ENCODE results near the gene UCK2. TPM values are rescaled to one million over a fixed set of nuclear protein-coding genes. Genes with fewer than 3 reads are reported as not detected.
"Not testable (repeated sequence)": the region's sequence is repeated elsewhere in the genome, so short reads cannot be mapped to it uniquely, and the experiment has no call there.

Gene UCK2
- total and polyA plus RNA-seq, 4 donors = 9.6 to 22.0 (median 14.1) TPM

GRCh38 chr1:165793951-165794350, 33.5 kb upstream of the UCK2 start:
- peaks cover 0 to 2% (median 0%) of the 10 kb centered on the region in 3 donors for H3K27me3 ChIP-seq (ENCODE audit: control insufficient read depth in 3 of 3, insufficient read depth in 3 of 3, low read length in 2 of 3)
- no peak for ATAC-seq (ENCODE audit: insufficient read depth, low FRiP score)
- no peak for TF ChIP-seq CTCF (IDR thresholded peaks at IDR 0.05; ENCODE audit: control extremely low read depth, extremely low read depth)
- no peak overlapping the region for H3K9ac ChIP-seq (ENCODE audit: insufficient read depth in 1 of 2, low read length in 2 of 2)
- no peak overlapping the region for H3K4me3 ChIP-seq
- no peaks in the 10 kb centered on the region for H3K9me3 ChIP-seq (ENCODE audit: control insufficient read depth in 4 of 4, insufficient read depth in 3 of 4, low read length in 3 of 4)
- no peak overlapping the region for H3K27ac ChIP-seq (ENCODE audit: low read depth in 1 of 2, low read length in 1 of 2)
- whole genome bisulfite sequencing, 2 donors = 59 to 77% methylated on average over 2 of the region's 2 CpGs
- H3K4me1 ChIP-seq (ENCODE audit: control insufficient read depth in 5 of 5, insufficient read depth in 5 of 5, low read length in 5 of 5) = no peaks in the 10 kb centered on the region
- H3K36me3 ChIP-seq (ENCODE audit: control insufficient read depth in 4 of 4, insufficient read depth in 4 of 4, low read length in 4 of 4) = no peaks in the 10 kb centered on the region
- no peak for DNase-seq

- Histone ChIP-seq H3K4me3 (no peak overlapping the region), H3K4me1 (ENCODE audit: control insufficient read depth in 5 of 5, insufficient read depth in 5 of 5, low read length in 5 of 5) (no peaks in the 10 kb centered on the region), H3K27me3 (ENCODE audit: control insufficient read depth in 3 of 3, insufficient read depth in 3 of 3, low read length in 2 of 3) (peaks cover 0 to 2% (median 0%) of the 10 kb centered on the region in 3 donors), H3K27ac (ENCODE audit: low read depth in 1 of 2, low read length in 1 of 2) (no peak overlapping the region), H3K9ac (ENCODE audit: insufficient read depth in 1 of 2, low read length in 2 of 2) (no peak overlapping the region), H3K9me3 (ENCODE audit: control insufficient read depth in 4 of 4, insufficient read depth in 3 of 4, low read length in 3 of 4) (peaks cover 0 to 4% (median 2%) of the 10 kb centered on the region in 4 donors), H3K36me3 (ENCODE audit: control insufficient read depth in 4 of 4, insufficient read depth in 4 of 4, low read length in 4 of 4) (no peaks in the 10 kb centered on the region)
- 83% methylated on average over 2 of the region's 2 CpGs for WGBS, 2 donors
- DNase-seq = no peak
- ATAC-seq (ENCODE audit: insufficient read depth, low FRiP score) = no peak
- no peak for TF ChIP-seq CTCF (IDR thresholded peaks at IDR 0.05; ENCODE audit: control extremely low read depth, extremely low read depth)
These were observed 31.5 kb upstream of the UCK2 start for GRCh38 chr1:165795894-165796293.

- Histone ChIP-seq H3K4me3 (no peak overlapping the region), H3K27me3 (ENCODE audit: control insufficient read depth in 3 of 3, insufficient read depth in 3 of 3, low read length in 2 of 3) (no peaks in the 10 kb centered on the region), H3K4me1 (ENCODE audit: control insufficient read depth in 5 of 5, insufficient read depth in 5 of 5, low read length in 5 of 5) (no peaks in the 10 kb centered on the region), H3K9ac (ENCODE audit: insufficient read depth in 1 of 2, low read length in 2 of 2) (no peak overlapping the region), H3K36me3 (ENCODE audit: control insufficient read depth in 4 of 4, insufficient read depth in 4 of 4, low read length in 4 of 4) (no peaks in the 10 kb centered on the region), H3K9me3 (ENCODE audit: control insufficient read depth in 4 of 4, insufficient read depth in 3 of 4, low read length in 3 of 4) (peaks cover 0 to 6% (median 2%) of the 10 kb centered on the region in 4 donors), H3K27ac (ENCODE audit: low read depth in 1 of 2, low read length in 1 of 2) (no peak overlapping the region)
- ATAC-seq (ENCODE audit: insufficient read depth, low FRiP score) (no peak), DNase-seq (no peak)
- TF ChIP-seq CTCF (IDR thresholded peaks at IDR 0.05; ENCODE audit: control extremely low read depth, extremely low read depth) = no peak
These were observed 28.0 kb upstream of the UCK2 start for GRCh38 chr1:165799387-165799786.

GRCh38 chr1:165804513-165804912, 22.9 kb upstream of the UCK2 start:
- not testable (repeated sequence) for H3K27me3 ChIP-seq (ENCODE audit: control insufficient read depth in 3 of 3, insufficient read depth in 3 of 3, low read length in 2 of 3); H3K36me3 ChIP-seq (ENCODE audit: control insufficient read depth in 4 of 4, insufficient read depth in 4 of 4, low read length in 4 of 4); H3K9me3 ChIP-seq (ENCODE audit: control insufficient read depth in 4 of 4, insufficient read depth in 3 of 4, low read length in 3 of 4); H3K4me1 ChIP-seq (ENCODE audit: control insufficient read depth in 5 of 5, insufficient read depth in 5 of 5, low read length in 5 of 5); ATAC-seq (ENCODE audit: insufficient read depth, low FRiP score); H3K9ac ChIP-seq (ENCODE audit: insufficient read depth in 1 of 2, low read length in 2 of 2); DNase-seq; H3K4me3 ChIP-seq; H3K27ac ChIP-seq (ENCODE audit: low read depth in 1 of 2, low read length in 1 of 2)
- 78 to 82% methylated on average over 1 of the region's 1 CpG for WGBS, 2 donors

Data from lung (tissue), 12 donors.